B cell (primary cell): ENCODE measurements around the gene TRAF3. TPM values are rescaled to one million over a fixed set of nuclear protein-coding genes. Genes with fewer than 3 reads are reported as not detected.

Source experiments
- ATAC-seq: fragments of 200-7000 bp; cut with Tn5 transposase; one replicate; pipeline ENCODE4 v1.10.0; 2021; ENCODE audit warnings: low read depth, mild to moderate bottlenecking, moderate number of reproducible peaks, moderate library complexity
- CTCF ChIA-PET: fragments of 350-600 bp; sonication (Branson Sonifier 250); formaldehyde crosslinking; loops from one replicate; lab custom pipeline; 2021; ENCODE audit warnings: antibody characterized with exemption, inconsistent platforms; lab: Charles Lee
- POLR2A ChIA-PET: fragments of 350-600 bp; sonication (Branson Sonifier 250); formaldehyde crosslinking; loops from one replicate; lab custom pipeline; 2021; ENCODE audit warnings: antibody characterized with exemption; lab: Charles Lee
- DNase-seq: peaks from one replicate; pipeline ENCODE4 v3.0.0; 2013
- H2AFZ ChIP-seq: 2 replicates; pipeline ENCODE4 v1.6.1; 2012; ENCODE audit warnings: mild to moderate bottlenecking, low read depth, low read length; ENCODE audit not compliant: insufficient read depth, poor library complexity, severe bottlenecking
- H3K27ac ChIP-seq, 2 donors: 1 replicate in 1 of 2; 2 replicates in 1 of 2; pipeline ENCODE4 v1.5.1; 2012 to 2013; ENCODE audit warnings: low read length in 2 of 2, mild to moderate bottlenecking in 2 of 2, moderate library complexity in 1 of 2
- H3K27me3 ChIP-seq, 4 experiments: fragments of 200-600 bp in 1 of 4; sonication (generic) in 1 of 4; replicated peaks in 1 of 4; 1 replicate in 2 of 4; 2 replicates in 2 of 4; pipeline versions ENCODE4 v1.6.1 to v1.7.0; 2013 to 2016; ENCODE audit warnings: low read length in 3 of 4, mild to moderate bottlenecking in 2 of 4, mixed read lengths in 1 of 4, moderate library complexity in 1 of 4; ENCODE audit not compliant: insufficient read depth in 4 of 4, control insufficient read depth in 3 of 4; ENCODE audit errors: control extremely low read depth in 1 of 4
- H3K36me3 ChIP-seq, 2 experiments: replicated peaks in 1 of 2; 1 replicate in 1 of 2; 2 replicates in 1 of 2; pipeline versions ENCODE4 v1.6.1 to v1.7.1; 2013; ENCODE audit warnings: low read length in 1 of 2; ENCODE audit not compliant: insufficient read depth in 2 of 2, control insufficient read depth in 1 of 2; ENCODE audit errors: control extremely low read depth in 1 of 2, extremely low read depth in 1 of 2
- H3K4me1 ChIP-seq, 2 donors: fragments of 200-600 bp in 1 of 2; sonication (generic) in 1 of 2; 1 replicate in 1 of 2; 2 replicates in 1 of 2; pipeline versions ENCODE4 v1.5.1 to v1.6.1; 2013 to 2017; ENCODE audit warnings: low read length in 2 of 2; ENCODE audit not compliant: control insufficient read depth in 2 of 2, insufficient read depth in 2 of 2
- H3K4me2 ChIP-seq: replicated peaks from 2 replicates; pipeline ENCODE3; 2012; ENCODE audit warnings: mild to moderate bottlenecking, low read depth, low read length; ENCODE audit not compliant: poor library complexity, severe bottlenecking
- H3K4me3 ChIP-seq, 5 experiments: fragments of 200-600 bp in 1 of 5; sonication (generic) in 1 of 5; 1 replicate in 3 of 5; 2 replicates in 2 of 5; pipeline versions ENCODE4 v1.5.1 to v1.7.0; 2011 to 2016; ENCODE audit warnings: low read length in 4 of 5, mild to moderate bottlenecking in 4 of 5, low read depth in 2 of 5, control low read depth in 1 of 5, moderate library complexity in 1 of 5; ENCODE audit not compliant: insufficient read depth in 1 of 5; ENCODE audit errors: control extremely low read depth in 1 of 5, extremely low read depth in 1 of 5
- H3K79me2 ChIP-seq: fragments of 200-600 bp; sonication (generic); one replicate; pipeline ENCODE4 v1.6.0; 2016; ENCODE audit warnings: low read length; ENCODE audit not compliant: control insufficient read depth, insufficient read depth
- H3K9ac ChIP-seq: fragments of 200-600 bp; sonication (generic); 2 replicates; pipeline ENCODE4 v1.6.1; 2017; ENCODE audit warnings: mild to moderate bottlenecking, low read length, moderate library complexity
- H3K9me3 ChIP-seq, 3 donors: one replicate each; pipeline versions ENCODE4 v1.6.1 to v1.7.1; 2013; ENCODE audit warnings: low read length in 2 of 3; ENCODE audit not compliant: control insufficient read depth in 2 of 3, insufficient read depth in 1 of 3; ENCODE audit errors: control extremely low read depth in 1 of 3
- H4K20me1 ChIP-seq: 2 replicates; pipeline ENCODE4 v1.6.0; 2012; ENCODE audit warnings: mild to moderate bottlenecking, low read length; ENCODE audit not compliant: insufficient read depth, control insufficient read depth, poor library complexity, severe bottlenecking
- H3K27ac Mint-ChIP-seq: one replicate; pipeline ENCODE4 v1.8.0; 2021; ENCODE audit warnings: mixed read lengths
- H3K27me3 Mint-ChIP-seq: one replicate; pipeline ENCODE4 v1.8.0; 2021; ENCODE audit warnings: mixed read lengths
- H3K4me1 Mint-ChIP-seq: one replicate; pipeline ENCODE4 v1.8.0; 2021; ENCODE audit warnings: mixed read lengths
- H3K4me3 Mint-ChIP-seq: one replicate; pipeline ENCODE4 v1.8.0; 2021; ENCODE audit warnings: mixed read lengths
- H3K9me3 Mint-ChIP-seq: one replicate; pipeline ENCODE4 v1.8.0; 2022; ENCODE audit warnings: mixed read lengths; ENCODE audit not compliant: insufficient read depth
- EZH2 ChIP-seq: IDR thresholded peaks from 2 replicates; pipeline ENCODE4 v1.6.1; 2012; ENCODE audit warnings: borderline replicate concordance, low read depth, mild to moderate bottlenecking, moderate library complexity, low read length; ENCODE audit not compliant: insufficient read depth, poor library complexity, severe bottlenecking
- WGBS: methylation state at CpG from one replicate; pipeline ENCODE4 v1.1.5; 2013; ENCODE audit warnings: missing lambda C conversion rate; ENCODE audit not compliant: insufficient coverage; 5-methylcytosine and 5-hydroxymethylcytosine counted together
- intact Hi-C: fragments of 100-400 bp; cut with micrococcal nuclease; formaldehyde crosslinking; loops from one replicate; pipeline ENCODE4 v1.10.0; 2022
- polyA plus RNA-seq: library from polyadenylated mRNA; depleted of rRNA; stranded (reverse); fragments of >200 nt; gene quantifications from 2 replicates; pipeline ENCODE4 v1.2.3, GENCODE V29; 2012
- total RNA-seq, 2 donors: library from RNA; stranded (reverse); fragments of 120-200 nt in 1 of 2; gene quantifications; 1 replicate in 1 of 2; 2 replicates in 1 of 2; pipeline versions ENCODE4 v1.2.3 to v1.2.4, GENCODE V29; 2013 to 2022
- TF ChIP-seq, protein P1 (sequence below): fragments of 200-600 bp; IDR thresholded peaks from one replicate; pipeline ENCODE4 v1.8.0; 2022; ENCODE audit warnings: antibody characterized with exemption, mild to moderate bottlenecking

Gene TRAF3
- total and polyA plus RNA-seq, 2 donors (not counting 1 experiment from before 2014, with no cell fraction given): 42.8 to 89.8 TPM

DNA sequence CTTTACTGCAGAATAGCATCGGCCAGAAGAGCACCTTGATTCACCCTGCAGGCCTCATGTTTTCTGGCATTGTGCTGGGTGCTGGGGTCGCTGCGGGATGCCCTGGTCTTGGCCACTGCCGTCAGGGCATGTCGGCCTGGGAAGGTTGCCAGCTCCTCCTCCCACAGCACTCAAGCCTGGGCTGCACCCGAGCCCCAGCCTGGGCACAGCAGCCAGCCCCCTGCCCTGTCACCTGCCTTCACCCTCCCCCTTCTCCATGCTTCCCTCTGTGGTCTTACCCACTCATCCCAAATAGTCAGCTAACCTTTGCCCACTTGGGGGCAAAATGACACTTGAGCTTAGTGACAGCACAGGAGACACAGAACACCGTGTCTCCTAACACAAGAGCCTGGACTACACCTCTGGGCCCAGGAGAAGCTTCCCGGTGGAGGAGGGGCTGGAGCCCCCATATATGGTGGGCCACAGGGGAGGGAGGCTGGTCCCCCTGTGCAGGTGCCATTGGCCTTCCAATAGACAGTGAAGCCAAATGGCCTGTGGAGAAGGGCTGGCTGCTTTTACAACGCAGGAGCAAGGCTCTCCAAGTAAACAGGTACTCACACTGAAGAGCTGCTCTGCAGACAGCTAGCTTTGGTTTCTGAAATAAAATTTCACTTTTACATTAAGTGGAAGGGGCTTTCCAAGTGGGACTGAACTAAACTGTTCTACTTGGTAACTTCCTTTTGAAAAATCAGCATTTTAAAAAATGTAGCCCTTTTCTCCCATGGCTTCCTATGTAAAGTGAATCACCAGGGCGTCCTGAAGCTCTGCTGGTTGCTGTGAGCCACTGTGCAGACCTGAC is 94.0 kb downstream of the TRAF3 start:
- Histone ChIP-seq H2AFZ (no peak overlapping the region), H3K4me1 (peaks cover 11 to 22% of the 10 kb centered on the region in 2 donors), H3K9me3 (no peaks in the 10 kb centered on the region), H3K27ac (no peak overlapping the region), H3K4me2 (no peak overlapping the region), H4K20me1 (peaks cover 54% of the 10 kb centered on the region), H3K4me3 (no peak overlapping the region), H3K36me3 (peaks cover 7 to 62% of the 10 kb centered on the region in 2 experiments), H3K79me2 (peaks cover 49% of the 10 kb centered on the region), H3K9ac (no peak overlapping the region), H3K27me3 (no peaks in the 10 kb centered on the region)
- no peak for DNase-seq
- H3K27ac Mint-ChIP-seq: no peak overlapping the region
- no peaks in the 10 kb centered on the region for H3K9me3 Mint-ChIP-seq
- ChIA-PET POLR2A (no interaction called here), CTCF (interaction anchor here (0.9 to 3.1 kb wide), 3 partner anchors 46 to 177 kb away, joined by 3 to 12 read pairs (median 7); no protein-coding TSS in a partner anchor)
- H3K27me3 Mint-ChIP-seq: no peaks in the 10 kb centered on the region
- no peak for ATAC-seq
- H3K4me1 Mint-ChIP-seq: peaks cover 18% of the 10 kb centered on the region
- intact Hi-C loops: no loop called here
- TF ChIP-seq, protein P1, sequence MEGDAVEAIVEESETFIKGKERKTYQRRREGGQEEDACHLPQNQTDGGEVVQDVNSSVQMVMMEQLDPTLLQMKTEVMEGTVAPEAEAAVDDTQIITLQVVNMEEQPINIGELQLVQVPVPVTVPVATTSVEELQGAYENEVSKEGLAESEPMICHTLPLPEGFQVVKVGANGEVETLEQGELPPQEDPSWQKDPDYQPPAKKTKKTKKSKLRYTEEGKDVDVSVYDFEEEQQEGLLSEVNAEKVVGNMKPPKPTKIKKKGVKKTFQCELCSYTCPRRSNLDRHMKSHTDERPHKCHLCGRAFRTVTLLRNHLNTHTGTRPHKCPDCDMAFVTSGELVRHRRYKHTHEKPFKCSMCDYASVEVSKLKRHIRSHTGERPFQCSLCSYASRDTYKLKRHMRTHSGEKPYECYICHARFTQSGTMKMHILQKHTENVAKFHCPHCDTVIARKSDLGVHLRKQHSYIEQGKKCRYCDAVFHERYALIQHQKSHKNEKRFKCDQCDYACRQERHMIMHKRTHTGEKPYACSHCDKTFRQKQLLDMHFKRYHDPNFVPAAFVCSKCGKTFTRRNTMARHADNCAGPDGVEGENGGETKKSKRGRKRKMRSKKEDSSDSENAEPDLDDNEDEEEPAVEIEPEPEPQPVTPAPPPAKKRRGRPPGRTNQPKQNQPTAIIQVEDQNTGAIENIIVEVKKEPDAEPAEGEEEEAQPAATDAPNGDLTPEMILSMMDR: no peak
- TF ChIP-seq EZH2: no peak
- no peak overlapping the region for H3K4me3 Mint-ChIP-seq
- WGBS: 96% methylated on average over 9 of the region's 10 CpGs

- no peak overlapping the region for H3K4me3 Mint-ChIP-seq
- intact Hi-C loops: no loop called here
- H3K36me3 ChIP-seq: peaks cover 9 to 69% of the 10 kb centered on the region in 2 experiments
- H3K79me2 ChIP-seq: peaks cover 47% of the 10 kb centered on the region
- peaks cover 11 to 22% of the 10 kb centered on the region in 2 donors for H3K4me1 ChIP-seq
- ATAC-seq (no peak), DNase-seq (no peak)
- ChIA-PET CTCF (interaction anchor here (0.9 to 3.1 kb wide), 3 partner anchors 45 to 178 kb away, joined by 3 to 12 read pairs (median 7); no protein-coding TSS in a partner anchor), POLR2A (no interaction called here)
- no peak overlapping the region for H3K27ac ChIP-seq
- no peak overlapping the region for H3K4me3 ChIP-seq
- H3K27ac Mint-ChIP-seq: peak overlapping the region; percentile 20
- 95% methylated on average over 2 of the region's 5 CpGs for WGBS
- H3K27me3 Mint-ChIP-seq: no peaks in the 10 kb centered on the region
- no peaks in the 10 kb centered on the region for H3K27me3 ChIP-seq
- no peaks in the 10 kb centered on the region for H3K9me3 Mint-ChIP-seq
- H3K9ac ChIP-seq: no peak overlapping the region
- H2AFZ ChIP-seq: no peak overlapping the region
- TF ChIP-seq, protein P1: no peak
- TF ChIP-seq EZH2: no peak
- peaks cover 48% of the 10 kb centered on the region for H4K20me1 ChIP-seq
- no peak overlapping the region for H3K4me2 ChIP-seq
- no peaks in the 10 kb centered on the region for H3K9me3 ChIP-seq
- H3K4me1 Mint-ChIP-seq: peaks cover 18% of the 10 kb centered on the region
Observed at GRCh38 chr14:102872020-102872419, 94.8 kb downstream of the TRAF3 start.
